HCT116 (cell line): Measurements from ENCODE around the gene RCOR1. TPM values are rescaled to one million over a fixed set of nuclear protein-coding genes. Genes with fewer than 3 reads are reported as not detected.

ENCODE experiments used
- ATAC-seq: fragments of 200-7000 bp; cut with Tn5 transposase; 2 replicates; pipeline ENCODE4 v1.9.1; 2020; ENCODE audit warnings: mild to moderate bottlenecking, moderate library complexity
- BruUV-seq: library from RNA; stranded (reverse); fragments of 400-500 nt; replicated peaks from 2 replicates; lab custom pipeline; 2021; lab: Mats Ljungman, UMichigan
- CTCF ChIA-PET: fragments of 300-600 bp; sonication (Branson Sonifier 250); formaldehyde crosslinking; loops from one replicate; lab custom pipeline; 2021; ENCODE audit warnings: antibody characterized with exemption; lab: Charles Lee
- POLR2A ChIA-PET: fragments of 300-600, 350-600 bp; sonication (Branson Sonifier 250); formaldehyde crosslinking; loops from one replicate; lab custom pipeline; 2021; ENCODE audit warnings: antibody characterized with exemption; lab: Charles Lee
- RAD21 ChIA-PET, 2 experiments: fragments of 300-600 bp; sonication (Branson Sonifier 250); formaldehyde crosslinking; loops; one replicate each; lab custom pipeline; 2023; ENCODE audit warnings: low total read pairs in 2 of 2; ENCODE audit not compliant: uncharacterized antibody in 2 of 2, unreplicated experiment in 2 of 2, low non-redundant PET in 1 of 2; lab: Charles Lee
- DNase-seq: peaks from one replicate; pipeline ENCODE4 v3.0.0-alpha.2; 2010; ENCODE audit warnings: low read depth, low spot score
- H2AFZ ChIP-seq: fragments of 200-600 bp; shearing (Covaris generic), sonication (generic); 2 replicates; pipeline ENCODE4 v1.6.1; 2017; ENCODE audit warnings: low read depth, mixed run types, mixed read lengths, antibody characterized with exemption, low read length; ENCODE audit not compliant: poor library complexity, severe bottlenecking
- H3K27ac ChIP-seq: 2 replicates; pipeline ENCODE4 v1.5.1; 2012; ENCODE audit warnings: low read depth, low read length
- H3K27me3 ChIP-seq: fragments of 200-600 bp; sonication (generic); 2 replicates; pipeline ENCODE4 v1.6.1; 2016; ENCODE audit warnings: mixed run types, low read length, mixed read lengths; ENCODE audit not compliant: insufficient read depth
- H3K36me3 ChIP-seq, 2 experiments: fragments of 200-500 bp in 1 of 2; fragments of 200-600 bp in 1 of 2; sonication (Bioruptor generic) in 1 of 2; sonication (generic) in 1 of 2; 2 replicates each; pipeline versions ENCODE4 v1.5.1 to v1.6.1; 2014 to 2016; ENCODE audit warnings: low read length in 2 of 2, inconsistent platforms in 1 of 2, mixed read lengths in 1 of 2, mixed run types in 1 of 2; ENCODE audit not compliant: insufficient read depth in 2 of 2, control insufficient read depth in 1 of 2
- H3K4me1 ChIP-seq, 2 experiments: fragments of 200-600 bp in 1 of 2; sonication (generic) in 1 of 2; 2 replicates each; pipeline versions ENCODE4 v1.5.1 to v1.6.1; 2012 to 2017; ENCODE audit warnings: low read length in 2 of 2, inconsistent platforms in 1 of 2, mild to moderate bottlenecking in 1 of 2, mixed read lengths in 1 of 2, mixed run types in 1 of 2, moderate library complexity in 1 of 2; ENCODE audit not compliant: insufficient read depth in 2 of 2, control insufficient read depth in 1 of 2
- H3K4me2 ChIP-seq: fragments of 200-600 bp; sonication (generic); 2 replicates; pipeline ENCODE4 v1.6.1; 2017; ENCODE audit warnings: mixed run types, low read length, mixed read lengths
- H3K4me3 ChIP-seq, 2 experiments: fragments of 200-600 bp in 1 of 2; sonication (generic) in 1 of 2; replicated peaks in 1 of 2; 2 replicates each; pipeline ENCODE4 v1.5.1; 2011 to 2016; ENCODE audit warnings: low read length in 2 of 2, control low read depth in 1 of 2, low read depth in 1 of 2, mild to moderate bottlenecking in 1 of 2, mixed read lengths in 1 of 2, mixed run types in 1 of 2
- H3K79me2 ChIP-seq: fragments of 200-600 bp; sonication (generic); 2 replicates; pipeline ENCODE4 v1.6.1; 2017; ENCODE audit warnings: mild to moderate bottlenecking, mixed run types, low read length, moderate library complexity, mixed read lengths; ENCODE audit not compliant: insufficient read depth
- H3K9ac ChIP-seq: fragments of 200-600 bp; sonication (generic); 2 replicates; pipeline ENCODE4 v1.6.1; 2016; ENCODE audit warnings: low read length, mixed read lengths
- H3K9me2 ChIP-seq: fragments of 200-600 bp; sonication (generic), shearing (Covaris generic); 2 replicates; pipeline ENCODE4 v1.6.1; 2017; ENCODE audit warnings: mixed run types, mild to moderate bottlenecking, moderate library complexity; ENCODE audit not compliant: insufficient read depth
- H3K9me3 ChIP-seq, 2 experiments: fragments of 200-500 bp in 1 of 2; fragments of 200-600 bp in 1 of 2; sonication (Bioruptor generic) in 1 of 2; sonication (generic) in 1 of 2; 2 replicates each; pipeline ENCODE4 v1.6.1; 2014 to 2017; ENCODE audit warnings: low read length in 2 of 2, mixed read lengths in 2 of 2, inconsistent platforms in 1 of 2, low read depth in 1 of 2, mild to moderate bottlenecking in 1 of 2, mixed run types in 1 of 2, moderate library complexity in 1 of 2; ENCODE audit not compliant: control insufficient read depth in 1 of 2, insufficient read depth in 1 of 2
- H4K20me1 ChIP-seq: fragments of 200-600 bp; sonication (generic), shearing (Covaris generic); 2 replicates; pipeline ENCODE4 v1.6.1; 2017; ENCODE audit warnings: mixed run types, mild to moderate bottlenecking, moderate library complexity; ENCODE audit not compliant: insufficient read depth
- ATF3 ChIP-seq: IDR thresholded peaks from 2 replicates; pipeline ENCODE4 v1.6.1; 2012
- CBX3 ChIP-seq: IDR thresholded peaks from 2 replicates; pipeline ENCODE4 v1.6.1; 2012; ENCODE audit warnings: low read depth
- CTCF ChIP-seq, 3 experiments: fragments of 200-600 bp in 1 of 3; sonication (generic) in 1 of 3; IDR thresholded peaks in 2 of 3; conservative IDR thresholded peaks in 1 of 3; 2 replicates each; pipeline ENCODE4 v1.5.1; 2012 to 2017; ENCODE audit warnings: low read depth in 2 of 3, low read length in 2 of 3, antibody characterized with exemption in 1 of 3, borderline replicate concordance in 1 of 3, control low read depth in 1 of 3, mild to moderate bottlenecking in 1 of 3, mixed read lengths in 1 of 3, mixed run types in 1 of 3, moderate library complexity in 1 of 3; ENCODE audit not compliant: insufficient read depth in 1 of 3
- EGR1 ChIP-seq: IDR thresholded peaks from 2 replicates; pipeline ENCODE4 v1.6.1; 2012; ENCODE audit warnings: low read depth
- ELF1 ChIP-seq: IDR thresholded peaks from 2 replicates; pipeline ENCODE4 v1.6.1; 2012; ENCODE audit warnings: low read depth, borderline replicate concordance
- EZH2phosphoT487 ChIP-seq: fragments of 200-600 bp; IDR thresholded peaks from 2 replicates; pipeline ENCODE4 v1.6.1; 2018; ENCODE audit warnings: antibody characterized with exemption, borderline replicate concordance
- FOSL1 ChIP-seq: IDR thresholded peaks from 2 replicates; pipeline ENCODE4 v1.6.1; 2012; ENCODE audit warnings: low read depth
- MAX ChIP-seq: IDR thresholded peaks from 2 replicates; pipeline ENCODE4 v1.6.1; 2012
- POLR2A ChIP-seq: IDR thresholded peaks from 2 replicates; pipeline ENCODE4 v1.7.0; 2011; ENCODE audit warnings: borderline replicate concordance; ENCODE audit not compliant: insufficient read depth, insufficient read length; ENCODE audit errors: extremely low read depth
- POLR2AphosphoS5 ChIP-seq: IDR thresholded peaks from 2 replicates; pipeline ENCODE4 v1.6.1; 2011; ENCODE audit warnings: mild to moderate bottlenecking, low read depth, low read length, moderate library complexity
- RAD21 ChIP-seq: IDR thresholded peaks from 2 replicates; pipeline ENCODE4 v1.6.1; 2012; ENCODE audit warnings: low read depth, mild to moderate bottlenecking
- SP1 ChIP-seq: IDR thresholded peaks from 2 replicates; pipeline ENCODE4 v1.6.1; 2012; ENCODE audit warnings: low read depth
- SRF ChIP-seq: IDR thresholded peaks from 2 replicates; pipeline ENCODE4 v1.6.1; 2012; ENCODE audit warnings: low read depth
- ZBTB33 ChIP-seq: IDR thresholded peaks from 2 replicates; pipeline ENCODE4 v1.6.1; 2011; ENCODE audit warnings: mild to moderate bottlenecking, low read length, moderate library complexity; ENCODE audit not compliant: insufficient replicate concordance; ENCODE audit errors: extremely low read depth
- ZNF274 ChIP-seq: fragments of 200-500 bp; sonication (Bioruptor generic); IDR thresholded peaks from 2 replicates; pipeline ENCODE4 v1.6.1; 2014; ENCODE audit warnings: mild to moderate bottlenecking, low read depth, low read length, inconsistent platforms
- intact Hi-C: fragments of 100-400 bp; cut with micrococcal nuclease; formaldehyde crosslinking; loops from 2 replicates; pipeline ENCODE4 v1.10.0; 2022
- total RNA-seq: library from RNA; stranded (reverse); gene quantifications from one replicate; pipeline ENCODE4 v1.2.1, GENCODE V29; 2021; ENCODE audit not compliant: unreplicated experiment

The RCOR1 gene
- total RNA-seq, 1 experiment from 2014 or later, result 30.7 TPM

- TF ChIP-seq ATF3, result no peak
- no peak for TF ChIP-seq POLR2A
Measured at GRCh38 chr14:102666635-102667034, 74.2 kb downstream of the RCOR1 start (continued).

GRCh38 chr14:102667703-102668102 lies 75.3 kb downstream of the RCOR1 start:
- H2AFZ ChIP-seq, result no peak overlapping the region
- H3K27ac ChIP-seq, result no peak overlapping the region
- RAD21 ChIA-PET, result no interaction called here
- peaks cover 93% of the 10 kb centered on the region for H3K79me2 ChIP-seq
- TF ChIP-seq FOSL1, result no peak
- no peak for TF ChIP-seq SRF
- TF ChIP-seq POLR2AphosphoS5, result no peak
- no peak for TF ChIP-seq MAX
- no peak for TF ChIP-seq ELF1
- TF ChIP-seq SP1, result no peak
- no peak for TF ChIP-seq EGR1
- no peak overlapping the region for H3K4me2 ChIP-seq
- POLR2A ChIA-PET, result no interaction called here
- no peaks in the 10 kb centered on the region for H3K4me1 ChIP-seq
- DNase-seq (no peak), ATAC-seq (no peak)
- intact Hi-C loops, result no loop called here
- no peak overlapping the region for H3K9ac ChIP-seq
- CTCF ChIA-PET, result no interaction called here
- H3K36me3 ChIP-seq, result no peaks in the 10 kb centered on the region
- H4K20me1 ChIP-seq, result peaks cover 10% of the 10 kb centered on the region; the same call in 1 of the 2 replicates
- no TSS peak for BruUV-seq
- H3K27me3 ChIP-seq, result no peaks in the 10 kb centered on the region
- no peaks in the 10 kb centered on the region for H3K9me3 ChIP-seq
- H3K4me3 ChIP-seq, result no peak overlapping the region
- no peaks in the 10 kb centered on the region for H3K9me2 ChIP-seq

GRCh38 chr14:102668291-102668873 lies 75.9 kb downstream of the RCOR1 start:
- peaks cover 7% of the 10 kb centered on the region; the same call in 1 of the 2 replicates for H4K20me1 ChIP-seq
- H2AFZ ChIP-seq, result no peak overlapping the region
- intact Hi-C loops, result no loop called here
- no peak for DNase-seq
- ChIA-PET POLR2A (no interaction called here), CTCF (no interaction called here), RAD21 (no interaction called here)
- H3K9ac ChIP-seq, result no peak overlapping the region
- no peaks in the 10 kb centered on the region for H3K9me3 ChIP-seq
- H3K36me3 ChIP-seq, result no peaks in the 10 kb centered on the region
- H3K4me1 ChIP-seq, result no peaks in the 10 kb centered on the region
- H3K4me3 ChIP-seq, result no peak overlapping the region
- no peak overlapping the region for H3K4me2 ChIP-seq
- H3K79me2 ChIP-seq, result peaks cover 92% of the 10 kb centered on the region
- BruUV-seq, result no TSS peak
- no peak for ATAC-seq
- no peak overlapping the region for H3K27ac ChIP-seq
- no peaks in the 10 kb centered on the region for H3K27me3 ChIP-seq
- no peaks in the 10 kb centered on the region for H3K9me2 ChIP-seq
- TF ChIP-seq RAD21 (no peak), CTCF (IDR thresholded peaks at IDR 0.05 in 2 of 3, conservative IDR thresholded peaks at IDR 0.05 in 1 of 3; ENCODE audit: borderline replicate concordance in 1 of 3, insufficient read depth in 1 of 3, low read depth in 2 of 3, low read length in 2 of 3) (no peak), ZNF274 (no peak), ZBTB33 (no peak), FOSL1 (no peak), POLR2A (no peak), CBX3 (no peak), EZH2phosphoT487 (no peak)
